ENCODE measurements around the gene GSTA5.
"Not testable (repeated sequence)": the region's sequence is repeated elsewhere in the genome, so short reads cannot be mapped to it uniquely, and the experiment has no call there.

Gene GSTA5

GRCh38 chr6:52815167-52816092, 25.2 kb downstream of the GSTA5 start:
- CTCF ChIA-PET = interaction anchor here (1.0 to 1.5 kb wide), 3 partner anchors 13 to 265 kb away, joined by 3 to 5 read pairs (median 3); no protein-coding TSS in a partner anchor
- POLR2A ChIA-PET = no interaction called here
- peak; percentile 65 for DNase-seq (ENCODE audit: extremely low spot score)
- TF ChIP-seq CTCF (IDR thresholded peaks at IDR 0.05; ENCODE audit: control extremely low read depth, extremely low read depth, low read depth, missing control alignments) = peak; percentile 66

- CTCF ChIA-PET = interaction anchor here (1.0 kb wide), 1 partner anchor 266 kb away, joined by 3 read pairs; no protein-coding TSS in a partner anchor
- DNase-seq (ENCODE audit: extremely low spot score); POLR2A ChIA-PET: not testable (repeated sequence)
Measured at GRCh38 chr6:52814545-52814944, 26.1 kb downstream of the GSTA5 start.

- DNase-seq (ENCODE audit: extremely low spot score); POLR2A ChIA-PET: not testable (repeated sequence)
- CTCF ChIA-PET = interaction anchor here (1.1 kb wide), 1 partner anchor 17 kb away, joined by 3 read pairs; no protein-coding TSS in a partner anchor
Measured at GRCh38 chr6:52809777-52810176, 30.8 kb downstream of the GSTA5 start.

- ChIA-PET POLR2A (no interaction called here), CTCF (no interaction called here)
- TF ChIP-seq CTCF (IDR thresholded peaks at IDR 0.05; ENCODE audit: control extremely low read depth, extremely low read depth, low read depth, missing control alignments) = no peak
- no peak for DNase-seq (ENCODE audit: extremely low spot score)
Measured at GRCh38 chr6:52808660-52809059, 32.0 kb downstream of the GSTA5 start.

GRCh38 chr6:52803668-52804255, 36.9 kb downstream of the GSTA5 start, which contains the start of gene GSTA1:
TSS of gene GSTA1 (minus strand) at chr6:52803816. CDS start at chr6:52799267, 4,549 bp downstream.
- CTCF ChIA-PET; DNase-seq (ENCODE audit: extremely low spot score); POLR2A ChIA-PET: not testable (repeated sequence)

- POLR2A ChIA-PET = no interaction called here
Measured at GRCh38 chr6:52802806-52803205, 37.8 kb downstream of the GSTA5 start.

GRCh38 chr6:52801188-52801841, 39.3 kb downstream of the GSTA5 start:
- ChIA-PET CTCF (no interaction called here), POLR2A (no interaction called here)
- TF ChIP-seq CTCF (IDR thresholded peaks at IDR 0.05; ENCODE audit: control extremely low read depth, extremely low read depth, low read depth, missing control alignments) = no peak
- DNase-seq (ENCODE audit: extremely low spot score) = no peak

More at GRCh38 chr6:52802806-52803205, 37.8 kb downstream of the GSTA5 start:
- CTCF ChIA-PET = no interaction called here
- no peak for DNase-seq (ENCODE audit: extremely low spot score)
- no peak for TF ChIP-seq CTCF (IDR thresholded peaks at IDR 0.05; ENCODE audit: control extremely low read depth, extremely low read depth, low read depth, missing control alignments)

- POLR2A ChIA-PET; DNase-seq (ENCODE audit: extremely low spot score); CTCF ChIA-PET: not testable (repeated sequence)
Measured at GRCh38 chr6:52799272-52799671, 41.3 kb downstream of the GSTA5 start.

- DNase-seq (ENCODE audit: extremely low spot score); POLR2A ChIA-PET; CTCF ChIA-PET: not testable (repeated sequence)
Measured at GRCh38 chr6:52794366-52794765, 46.2 kb downstream of the GSTA5 start.
